Endothelial cell of umbilical vein (primary cell): Measurements from ENCODE around the gene STK10. TPM values are rescaled to one million over a fixed set of nuclear protein-coding genes. Genes with fewer than 3 reads are reported as not detected.

Source experiments
- BruUV-seq: library from RNA; stranded (reverse); fragments of 400-500 nt; replicated peaks from 2 replicates; lab custom pipeline; 2021; lab: Mats Ljungman, UMichigan
- CTCF ChIA-PET: fragments of 300-600, 350-600 bp; sonication (Branson Sonifier 250); formaldehyde crosslinking; loops from one replicate; lab custom pipeline; 2021; ENCODE audit warnings: antibody characterized with exemption, inconsistent platforms; lab: Charles Lee
- POLR2A ChIA-PET: fragments of 300-600, 350-600 bp; sonication (Branson Sonifier 250); formaldehyde crosslinking; loops from one replicate; lab custom pipeline; 2021; ENCODE audit warnings: antibody characterized with exemption, inconsistent platforms; lab: Charles Lee
- DNase-seq: peaks from one replicate; pipeline ENCODE4 v3.0.0-alpha.2; 2011; ENCODE audit warnings: low read depth, low spot score
- FAIRE-seq: peaks from 2 replicates; lab custom pipeline; 2011; peaks lifted over from hg19 to GRCh38; lab: Jason Lieb, UNC
- H2AFZ ChIP-seq: 2 replicates; pipeline ENCODE4 v1.6.0; 2012; ENCODE audit warnings: low read depth, low read length, control low read depth, inconsistent platforms
- H3K27ac ChIP-seq: 2 replicates; pipeline ENCODE4 v1.5.1; 2011; ENCODE audit warnings: low read depth, mild to moderate bottlenecking, control low read depth, low read length, moderate library complexity; ENCODE audit not compliant: insufficient read depth
- H3K27me3 ChIP-seq, 2 experiments: 2 replicates each; pipeline versions ENCODE4 v1.6.0 to v1.6.1; 2011; ENCODE audit warnings: low read length in 2 of 2, mixed read lengths in 1 of 2; ENCODE audit not compliant: control insufficient read depth in 2 of 2, insufficient read depth in 2 of 2
- H3K36me3 ChIP-seq, 2 experiments: 2 replicates in 1 of 2; 3 replicates in 1 of 2; pipeline ENCODE4 v1.5.1; 2011; ENCODE audit warnings: low read length in 2 of 2, mild to moderate bottlenecking in 1 of 2, moderate library complexity in 1 of 2; ENCODE audit not compliant: control insufficient read depth in 2 of 2, insufficient read depth in 2 of 2; ENCODE audit errors: extremely low read depth in 1 of 2
- H3K4me1 ChIP-seq: 3 replicates; pipeline ENCODE4 v1.5.1; 2011; ENCODE audit warnings: mild to moderate bottlenecking, low read length; ENCODE audit not compliant: control insufficient read depth, insufficient read depth; ENCODE audit errors: extremely low read depth
- H3K4me2 ChIP-seq: 2 replicates; pipeline ENCODE4 v1.6.1; 2011; ENCODE audit warnings: low read length, control low read depth, mixed read lengths; ENCODE audit not compliant: insufficient read depth
- H3K4me3 ChIP-seq, 3 experiments: fragments of 200-600 bp in 1 of 3; sonication (generic), shearing (Covaris generic) in 1 of 3; replicated peaks in 1 of 3; 2 replicates each; pipeline ENCODE4 v1.5.1; 2011 to 2016; ENCODE audit warnings: control low read depth in 3 of 3, low read length in 3 of 3, mild to moderate bottlenecking in 2 of 3, inconsistent platforms in 1 of 3, low read depth in 1 of 3, moderate library complexity in 1 of 3; ENCODE audit not compliant: insufficient read depth in 1 of 3
- H3K79me2 ChIP-seq: 2 replicates; pipeline ENCODE4 v1.6.0; 2012; ENCODE audit warnings: low read length, inconsistent platforms; ENCODE audit not compliant: control insufficient read depth, insufficient read depth
- H3K9ac ChIP-seq: replicated peaks from 2 replicates; pipeline ENCODE3; 2011; ENCODE audit warnings: low read length, control low read depth; ENCODE audit not compliant: insufficient read depth; ENCODE audit errors: extremely low read depth
- H3K9me1 ChIP-seq: replicated peaks from 3 replicates; pipeline ENCODE4 v1.6.0; 2011; ENCODE audit warnings: mild to moderate bottlenecking, low read length; ENCODE audit not compliant: control insufficient read depth, insufficient read depth; ENCODE audit errors: extremely low read depth
- H3K9me3 ChIP-seq: replicated peaks from 2 replicates; pipeline ENCODE4 v1.5.1; 2012; ENCODE audit warnings: low read length, inconsistent platforms; ENCODE audit not compliant: control insufficient read depth, insufficient read depth
- H4K20me1 ChIP-seq: replicated peaks from 2 replicates; pipeline ENCODE3; 2011; ENCODE audit warnings: mild to moderate bottlenecking, low read length; ENCODE audit not compliant: control insufficient read depth, insufficient read depth; ENCODE audit errors: extremely low read depth
- CTCF ChIP-seq, 2 donors: IDR thresholded peaks; 1 replicate in 1 of 2; 2 replicates in 1 of 2; pipeline ENCODE4 v1.5.1; 2011; ENCODE audit warnings: low read length in 2 of 2, mild to moderate bottlenecking in 2 of 2, moderate library complexity in 2 of 2, control low read depth in 1 of 2, inconsistent platforms in 1 of 2, low read depth in 1 of 2; ENCODE audit not compliant: insufficient read depth in 1 of 2; ENCODE audit errors: extremely low read depth in 1 of 2
- EZH2 ChIP-seq: IDR thresholded peaks from 2 replicates; pipeline ENCODE4 v1.6.1; 2012; ENCODE audit warnings: borderline replicate concordance, low read depth, mild to moderate bottlenecking, moderate library complexity, low read length, inconsistent platforms; ENCODE audit not compliant: severe bottlenecking
- dilution Hi-C: fragments of 300-500 bp; cut with MboI; formaldehyde crosslinking; loops from one replicate; pipeline ENCODE4 v1.15.0; 2019; ENCODE audit warnings: low sequenced_read_pairs; ENCODE audit not compliant: extremely low pct_ligation_motif_present
- intact Hi-C: fragments of 100-400 bp; cut with micrococcal nuclease; formaldehyde crosslinking; loops from one replicate; pipeline ENCODE4 v1.10.0; 2022
- polyA plus RNA-seq, 4 experiments: library from polyadenylated mRNA; depleted of rRNA in 3 of 4; stranded (reverse) in 3 of 4; unstranded in 1 of 4; fragments of >200 nt; gene quantifications; 2 replicates each; pipeline versions ENCODE4 v1.2.1 to v1.2.3, GENCODE V29; 2011 to 2012; ENCODE audit warnings: missing spikeins in 1 of 4
- total RNA-seq: library from RNA; stranded (reverse); gene quantifications from 2 replicates; pipeline ENCODE4 v1.2.3, GENCODE V29; 2021

The STK10 gene
- total and polyA plus RNA-seq, 2 donors (not counting 3 experiments of a cell fraction or from before 2014, with no cell fraction given), result 16.9 to 47.2 TPM

DNA sequence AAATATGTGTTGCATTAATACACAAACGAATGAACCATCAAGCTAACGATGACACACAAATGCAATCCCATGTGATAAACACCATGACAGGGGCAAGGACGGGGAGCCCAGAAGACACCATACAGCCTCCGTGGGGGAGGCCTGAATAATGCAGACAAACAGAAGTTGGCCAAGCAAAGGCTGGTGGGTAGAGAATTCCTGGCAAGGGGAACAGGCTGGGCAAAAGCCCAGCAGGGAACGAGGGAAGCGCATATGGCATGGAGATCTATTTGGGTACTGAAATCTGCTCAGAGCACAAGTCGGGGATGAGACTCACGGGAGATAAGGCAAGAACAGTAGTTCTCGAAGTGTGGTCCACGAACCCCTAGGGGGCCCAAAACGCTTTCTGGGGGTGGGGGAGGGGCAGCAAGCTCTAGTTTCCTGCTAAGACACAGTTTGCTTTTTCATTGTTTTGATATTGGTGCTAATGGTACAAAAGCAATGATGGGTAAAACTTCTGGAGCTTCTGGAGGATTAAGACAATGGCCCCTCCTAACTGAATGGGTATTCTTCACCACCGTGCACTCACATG is 138.7 kb downstream of the STK10 start:
- intact Hi-C loops, result loop anchor here (2.0 to 10.0 kb wide), 3 partner anchors 139 to 565 kb away; partner anchors contain the start of gene STK10
- no peak for FAIRE-seq
- no peaks in the 10 kb centered on the region for H3K9me1 ChIP-seq

More for the DNA sequence above, 138.7 kb downstream of the STK10 start:
- Histone ChIP-seq H3K27ac (no peak overlapping the region), H3K4me2 (no peak overlapping the region), H3K36me3 (peaks cover 3 to 7% of the 10 kb centered on the region in 2 experiments), H4K20me1 (no peaks in the 10 kb centered on the region), H3K9me3 (no peaks in the 10 kb centered on the region), H3K4me3 (no peak overlapping the region), H3K79me2 (no peaks in the 10 kb centered on the region), H3K9ac (no peak overlapping the region), H2AFZ (no peak overlapping the region), H3K4me1 (peaks cover 19% of the 10 kb centered on the region), H3K27me3 (no peaks in the 10 kb centered on the region)
- no TSS peak for BruUV-seq
- TF ChIP-seq EZH2 (no peak), CTCF (IDR thresholded peaks at IDR 0.05; ENCODE audit: extremely low read depth in 1 of 2, insufficient read depth in 1 of 2, low read depth in 1 of 2, low read length in 2 of 2) (peak in 1 of 2 donors; percentile 3)
- no peak for DNase-seq
- dilution Hi-C loops, result no loop called here
- ChIA-PET CTCF (interaction anchor here (3.4 to 4.6 kb wide), 2 partner anchors 10 to 138 kb away, joined by 17 to 26 read pairs; no protein-coding TSS in a partner anchor), POLR2A (no interaction called here)
